ENCODE data around the gene SOCS7. TPM values are rescaled to one million over a fixed set of nuclear protein-coding genes. Genes with fewer than 3 reads are reported as not detected.
A peak's percentile ranks its signal among the peaks of the same experiment; 100 is the strongest.

SOCS7 gene
- total and polyA plus RNA-seq, 2 of the 4 experiments (the other 2 are of a cell fraction), result 6.5 to 6.8 TPM

DNA sequence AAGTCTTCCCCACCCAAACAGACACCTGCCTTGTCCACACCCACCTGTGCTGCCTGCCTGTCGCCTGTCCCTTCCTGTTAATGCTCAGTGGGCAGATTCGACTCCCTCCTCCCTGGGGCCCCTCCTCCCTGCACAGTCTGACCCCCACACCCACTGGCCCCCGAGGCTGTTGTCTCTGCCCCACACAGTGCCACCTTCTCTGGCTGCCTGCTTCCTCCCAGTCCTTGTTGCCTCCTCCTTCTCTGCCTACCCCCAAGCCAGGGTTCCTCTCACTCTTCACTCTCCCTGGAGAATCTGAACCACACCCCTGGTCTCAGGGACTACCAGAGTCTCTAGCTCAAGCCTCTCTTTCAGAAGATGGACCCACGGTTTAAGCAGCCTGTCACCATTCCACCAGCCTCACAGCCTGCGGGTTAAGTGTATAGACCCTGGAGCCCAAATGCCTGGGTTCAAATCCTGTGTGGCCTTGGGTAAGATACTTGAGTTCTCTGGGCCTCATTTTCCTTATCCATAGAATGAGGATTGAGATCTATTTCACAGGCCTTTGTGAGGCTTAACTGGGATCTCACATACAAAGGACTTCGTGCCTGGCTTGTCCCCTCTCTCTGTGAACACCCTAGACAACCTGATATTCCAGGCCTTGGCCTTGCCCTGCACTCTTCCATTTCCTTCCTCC is 72.8 kb downstream of the SOCS7 start:
- Histone ChIP-seq H4K8ac (ENCODE audit: low read depth in 2 of 2, low read length in 2 of 2) (no peak overlapping the region), H3K79me1 (ENCODE audit: low read depth in 1 of 2, low read length in 2 of 2) (peaks cover 6 to 25% of the 10 kb centered on the region in 2 experiments), H2AK5ac (ENCODE audit: low read depth, low read length) (peak overlapping the region; percentile 80), H2AFZ (replicated peaks; ENCODE audit: low read length, poor library complexity) (peak overlapping the region; percentile 89), H3K9ac (ENCODE audit: low read depth, low read length) (no peak overlapping the region), H3K18ac (ENCODE audit: low read depth, low read length) (no peak overlapping the region), H3K4ac (ENCODE audit: low read depth, low read length) (peak overlapping the region; percentile 91; the same call in 1 of the 2 replicates), H4K91ac (ENCODE audit: insufficient read depth, low read depth, low read length) (no peak overlapping the region), H3K9me3 (ENCODE audit: control insufficient read depth, insufficient read depth, low read length) (no peaks in the 10 kb centered on the region), H2AK9ac (replicated peaks; ENCODE audit: low read depth, low read length, poor library complexity) (peak overlapping the region; percentile 84), H3K23ac (ENCODE audit: low read depth, low read length) (no peak overlapping the region), H4K5ac (ENCODE audit: low read depth, low read length) (no peak overlapping the region), H3K27me3 (ENCODE audit: control insufficient read depth, insufficient read depth, low read length) (peaks cover 5% of the 10 kb centered on the region), H3K27ac (ENCODE audit: insufficient read depth, low read length) (no peak overlapping the region), H3K4me2 (ENCODE audit: low read depth, low read length) (no peak overlapping the region), H2BK20ac (ENCODE audit: low read depth, low read length) (no peak overlapping the region), H3K56ac (ENCODE audit: extremely low read depth, insufficient read depth, low read length) (no peak overlapping the region), H2BK15ac (ENCODE audit: low read depth, low read length) (no peak overlapping the region), H3K4me3 (ENCODE audit: insufficient read depth, low read depth, low read length) (no peak overlapping the region), H3K4me1 (ENCODE audit: control insufficient read depth, insufficient read depth, low read length) (peaks cover 27% of the 10 kb centered on the region), H2BK5ac (ENCODE audit: low read depth, low read length, poor library complexity, severe bottlenecking) (no peak overlapping the region), H3K36me3 (ENCODE audit: control insufficient read depth, insufficient read depth, low read length) (no peaks in the 10 kb centered on the region), H3K14ac (replicated peaks; ENCODE audit: low read depth, low read length) (no peak overlapping the region), H4K20me1 (ENCODE audit: insufficient read depth, low read length) (peaks cover 7% of the 10 kb centered on the region), H3K9me1 (ENCODE audit: insufficient read depth, low read length) (peaks cover 18% of the 10 kb centered on the region; the same call in 1 of the 2 replicates), H2BK120ac (ENCODE audit: low read depth, low read length) (0 out of 2 replicates have a peak overlapping the region, but pooled peaks have one; percentile 81)
- CTCF ChIA-PET, result interaction anchor here (0.8 to 1.6 kb wide), 2 partner anchors 10 to 15 kb away, joined by 4 to 7 read pairs; no protein-coding TSS in a partner anchor
- dilution Hi-C loops (cut with HindIII; ENCODE audit: low sequenced_read_pairs, unreplicated experiment), result no loop called here
- no peak for DNase-seq
- no peak for ATAC-seq (ENCODE audit: low read depth)
- BruUV-seq (replicated peaks), result no TSS peak
- in situ Hi-C loops (cut with MboI; ENCODE audit: low sequenced_read_pairs), result no loop called here
- 88% methylated on average over 4 of the region's 6 CpGs; no CpG with 5 or more reads in 1 of the 2 experiments for WGBS, 2 experiments (ENCODE audit: extremely low coverage in 2 of 2, insufficient read length in 1 of 2)
- POLR2A ChIA-PET (ENCODE audit: unreplicated experiment), result no interaction called here
- intact Hi-C loops (cut with micrococcal nuclease), result loop anchor here (5.0 kb wide), 2 partner anchors 63 to 158 kb away; no protein-coding TSS in a partner anchor
- TF ChIP-seq, protein P1, sequence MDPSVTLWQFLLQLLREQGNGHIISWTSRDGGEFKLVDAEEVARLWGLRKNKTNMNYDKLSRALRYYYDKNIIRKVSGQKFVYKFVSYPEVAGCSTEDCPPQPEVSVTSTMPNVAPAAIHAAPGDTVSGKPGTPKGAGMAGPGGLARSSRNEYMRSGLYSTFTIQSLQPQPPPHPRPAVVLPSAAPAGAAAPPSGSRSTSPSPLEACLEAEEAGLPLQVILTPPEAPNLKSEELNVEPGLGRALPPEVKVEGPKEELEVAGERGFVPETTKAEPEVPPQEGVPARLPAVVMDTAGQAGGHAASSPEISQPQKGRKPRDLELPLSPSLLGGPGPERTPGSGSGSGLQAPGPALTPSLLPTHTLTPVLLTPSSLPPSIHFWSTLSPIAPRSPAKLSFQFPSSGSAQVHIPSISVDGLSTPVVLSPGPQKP (IDR thresholded peaks at IDR 0.05; ENCODE audit: borderline replicate concordance, low read depth, low read length), result no peak
- TF ChIP-seq SMC3 (IDR thresholded peaks at IDR 0.05; ENCODE audit: low read depth, low read length) (no peak), RAD21 (IDR thresholded peaks at IDR 0.05; ENCODE audit: low read length) (no peak), MAFK (IDR thresholded peaks at IDR 0.05; ENCODE audit: low read depth, low read length) (no peak), MAZ (IDR thresholded peaks at IDR 0.05; ENCODE audit: borderline replicate concordance, low read depth, low read length) (no peak), NFE2L2 (IDR thresholded peaks at IDR 0.05; ENCODE audit: low read depth, low read length) (no peak), RCOR1 (IDR thresholded peaks at IDR 0.05; ENCODE audit: insufficient replicate concordance, low read length) (no peak), RFX5 (IDR thresholded peaks at IDR 0.05; ENCODE audit: low read depth, low read length) (no peak), MXI1 (IDR thresholded peaks at IDR 0.05; ENCODE audit: borderline replicate concordance, low read depth, low read length) (no peak), CEBPB (IDR thresholded peaks at IDR 0.05; ENCODE audit: low read depth, low read length) (no peak), FOS (IDR thresholded peaks at IDR 0.05; ENCODE audit: low read depth, low read length) (no peak), POLR2A (IDR thresholded peaks at IDR 0.05; ENCODE audit: low read depth, low read length) (no peak), CHD1 (IDR thresholded peaks at IDR 0.05; ENCODE audit: low read depth, low read length) (no peak), BHLHE40 (IDR thresholded peaks at IDR 0.05; ENCODE audit: low read depth, low read length) (no peak)
- TF ChIP-seq, protein P2, sequence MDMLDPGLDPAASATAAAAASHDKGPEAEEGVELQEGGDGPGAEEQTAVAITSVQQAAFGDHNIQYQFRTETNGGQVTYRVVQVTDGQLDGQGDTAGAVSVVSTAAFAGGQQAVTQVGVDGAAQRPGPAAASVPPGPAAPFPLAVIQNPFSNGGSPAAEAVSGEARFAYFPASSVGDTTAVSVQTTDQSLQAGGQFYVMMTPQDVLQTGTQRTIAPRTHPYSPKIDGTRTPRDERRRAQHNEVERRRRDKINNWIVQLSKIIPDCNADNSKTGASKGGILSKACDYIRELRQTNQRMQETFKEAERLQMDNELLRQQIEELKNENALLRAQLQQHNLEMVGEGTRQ (IDR thresholded peaks at IDR 0.05; ENCODE audit: low read depth, low read length), result no peak
